ENCODE data around the gene RAP1GAP. TPM values are rescaled to one million over a fixed set of nuclear protein-coding genes. Genes with fewer than 3 reads are reported as not detected.
"Not testable (repeated sequence)": the region's sequence is repeated elsewhere in the genome, so short reads cannot be mapped to it uniquely, and the experiment has no call there.

RAP1GAP gene
- total and polyA plus RNA-seq, 5 donors: 15.3 to 18.7 (median 16.8) TPM

DNA sequence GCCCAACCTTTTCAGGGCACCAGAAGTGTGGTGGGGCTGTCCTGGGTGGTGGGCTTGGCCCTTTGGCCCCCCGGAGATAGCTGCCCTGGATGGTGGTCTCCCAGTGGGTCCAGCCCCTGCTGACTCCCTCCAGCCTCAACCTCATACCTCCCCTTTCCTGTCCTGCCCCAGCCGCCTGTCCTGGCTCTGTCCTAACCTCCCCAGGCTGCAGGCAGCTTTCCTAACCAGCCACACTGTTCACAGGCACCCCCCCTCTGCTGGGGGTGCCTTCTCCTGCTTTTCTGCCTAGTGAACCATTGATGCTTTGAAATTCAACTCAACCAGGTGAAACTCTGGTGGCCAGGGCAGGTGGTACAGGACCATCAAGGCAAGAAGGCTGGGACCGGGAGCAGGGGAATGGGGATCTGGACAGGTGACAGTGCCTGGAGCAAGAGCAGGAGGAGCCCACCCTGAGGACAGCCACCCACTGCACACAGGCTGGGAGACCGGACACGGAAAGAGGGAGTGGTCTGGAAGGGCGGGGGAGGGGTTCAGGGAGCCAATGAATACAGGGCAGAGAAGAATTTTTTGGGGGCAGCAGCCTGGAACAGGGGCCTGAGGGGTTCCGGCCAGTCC lies 35.9 kb downstream of the RAP1GAP start:
- H3K4me1 ChIP-seq (ENCODE audit: control insufficient read depth, insufficient read depth, low read length): no peaks in the 10 kb centered on the region
- ATAC-seq (no peak), DNase-seq (peak in 2 of 3 donors; percentile 6 to 18)
- intact Hi-C loops (cut with DNase I): no loop called here
- 73% methylated on average over 7 of the region's 7 CpGs for WGBS
- H3K9me3 ChIP-seq (ENCODE audit: control insufficient read depth, low read length): no peaks in the 10 kb centered on the region
- H3K27me3 ChIP-seq (ENCODE audit: control insufficient read depth, insufficient read depth): no peaks in the 10 kb centered on the region
- no peak overlapping the region for H3K4me3 ChIP-seq (ENCODE audit: low read length)
- H3K27ac ChIP-seq (ENCODE audit: low read length): no peak overlapping the region

DNA sequence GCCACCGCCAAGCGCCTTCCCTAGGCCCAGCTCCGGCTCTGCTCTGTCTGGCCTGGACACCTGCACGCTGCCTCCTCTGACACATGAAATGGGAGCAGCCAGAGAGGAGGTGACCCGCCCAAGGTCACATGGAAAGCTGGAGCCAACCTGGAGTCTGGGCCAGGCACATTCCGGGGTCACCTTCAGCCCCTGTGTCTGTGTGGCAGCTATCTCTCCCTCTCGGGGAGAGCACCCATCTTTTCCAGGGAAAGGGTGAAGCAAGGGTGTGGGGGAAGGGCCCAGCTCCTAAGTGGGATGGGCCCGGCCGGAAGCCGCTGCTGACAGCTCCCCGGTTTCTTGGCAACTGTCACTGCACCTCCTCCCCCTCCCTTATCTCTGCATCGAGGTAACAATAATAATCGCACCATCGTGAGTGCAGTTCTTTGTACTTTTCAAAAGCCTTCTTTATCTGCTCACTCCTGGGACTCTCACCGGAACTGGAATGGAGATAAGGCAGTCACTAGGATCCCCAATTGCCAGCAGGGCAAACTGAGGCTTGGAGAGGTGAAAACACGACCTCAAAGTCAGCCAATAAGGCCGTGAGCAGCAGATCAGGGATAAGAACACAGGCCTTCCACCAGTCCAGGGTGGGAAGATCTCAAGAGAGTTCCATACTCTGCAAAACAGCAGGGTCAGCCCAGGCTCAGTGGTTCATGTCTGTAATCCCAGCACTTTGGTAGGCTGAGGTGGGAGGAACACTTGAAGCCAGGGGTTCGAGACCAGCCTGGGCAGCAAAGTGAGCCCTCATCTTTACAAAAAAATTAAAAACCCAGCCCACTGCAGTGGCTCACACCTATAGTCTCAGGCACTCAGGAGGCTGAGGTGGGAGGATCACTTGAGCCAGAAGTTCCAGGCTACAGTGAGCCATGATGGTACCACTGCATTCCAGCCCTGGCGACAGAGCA lies 36.9 kb downstream of the RAP1GAP start:
- ATAC-seq: peak; percentile 10 to 35
- 42% methylated on average over 19 of the region's 19 CpGs for WGBS

DNA sequence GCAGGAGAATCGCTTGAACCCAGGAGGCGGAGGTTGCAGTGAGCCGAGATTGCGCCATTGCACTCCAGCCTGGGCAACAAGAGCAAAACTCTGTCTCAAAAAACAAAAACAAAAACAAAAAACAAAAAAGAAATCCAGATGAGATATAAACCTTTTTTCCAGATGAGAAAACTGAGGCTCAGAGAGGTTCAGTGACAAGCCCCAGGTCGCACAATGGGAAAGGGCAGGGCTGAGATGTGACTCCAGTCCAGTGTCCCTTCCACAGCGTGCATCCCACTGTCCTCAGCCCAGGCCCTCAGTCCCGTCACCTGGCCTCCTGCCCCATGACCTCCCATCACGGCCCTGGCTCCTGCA lies 37.6 kb downstream of the RAP1GAP start:
- H3K9me3 ChIP-seq (ENCODE audit: control insufficient read depth, low read length); intact Hi-C loops (cut with DNase I); DNase-seq; H3K27ac ChIP-seq (ENCODE audit: low read length); H3K4me3 ChIP-seq (ENCODE audit: low read length); H3K4me1 ChIP-seq (ENCODE audit: control insufficient read depth, insufficient read depth, low read length); ATAC-seq; H3K27me3 ChIP-seq (ENCODE audit: control insufficient read depth, insufficient read depth): not testable (repeated sequence)
- WGBS: 82% methylated on average over 8 of the region's 8 CpGs

More for the DNA sequence above, 36.9 kb downstream of the RAP1GAP start:
- Histone ChIP-seq H3K9me3 (ENCODE audit: control insufficient read depth, low read length) (no peaks in the 10 kb centered on the region), H3K4me1 (ENCODE audit: control insufficient read depth, insufficient read depth, low read length) (no peaks in the 10 kb centered on the region), H3K27me3 (ENCODE audit: control insufficient read depth, insufficient read depth) (no peaks in the 10 kb centered on the region), H3K27ac (ENCODE audit: low read length) (no peak overlapping the region), H3K4me3 (ENCODE audit: low read length) (no peak overlapping the region)
- intact Hi-C loops (cut with DNase I): no loop called here
- peak in 1 of 3 donors; percentile 50 for DNase-seq

DNA sequence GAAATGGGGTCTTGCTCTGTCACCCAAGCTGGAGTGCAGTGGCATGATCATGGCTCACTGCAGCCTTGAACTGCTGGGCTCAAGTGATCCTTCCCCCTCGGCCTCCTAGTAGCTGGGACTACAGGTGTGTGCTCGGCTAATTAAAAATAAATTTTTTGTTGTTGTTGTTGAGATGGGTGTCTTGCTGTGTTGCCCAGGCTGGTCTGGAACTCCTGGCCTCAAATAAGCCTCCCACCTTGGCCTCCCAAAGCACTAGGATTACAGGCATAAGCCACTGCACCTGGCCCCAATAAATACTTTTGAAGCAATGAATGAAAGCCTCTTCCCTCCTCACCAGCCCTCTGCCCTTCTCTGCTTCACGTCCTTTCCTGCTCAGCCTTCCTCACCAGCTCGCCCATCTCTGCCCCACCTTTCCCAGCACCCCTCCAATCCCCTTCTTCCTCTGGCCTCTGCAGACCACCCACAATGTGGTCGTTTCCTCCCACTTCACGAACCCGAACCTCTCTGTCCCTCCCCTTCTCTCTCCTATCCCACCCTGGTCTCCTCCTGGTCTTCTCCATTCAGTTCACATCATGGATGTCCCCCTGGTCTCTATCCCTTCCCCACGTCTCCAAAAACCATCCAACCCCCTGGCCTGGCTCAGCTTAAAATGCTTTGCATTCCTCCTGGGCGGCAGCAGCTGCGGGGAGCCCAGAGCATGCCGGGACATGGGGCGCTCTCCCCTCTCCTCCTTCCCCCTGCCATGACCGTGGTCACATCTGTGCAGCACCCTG lies 38.4 kb downstream of the RAP1GAP start:
- no peaks in the 10 kb centered on the region for H3K9me3 ChIP-seq (ENCODE audit: control insufficient read depth, low read length)
- no peaks in the 10 kb centered on the region for H3K27me3 ChIP-seq (ENCODE audit: control insufficient read depth, insufficient read depth)
- no peak overlapping the region for H3K4me3 ChIP-seq (ENCODE audit: low read length)
- ATAC-seq: no peak
- no peaks in the 10 kb centered on the region for H3K4me1 ChIP-seq (ENCODE audit: control insufficient read depth, insufficient read depth, low read length)
- peak in 2 of 3 donors; percentile 33 to 34 for DNase-seq
- H3K27ac ChIP-seq (ENCODE audit: low read length): no peak overlapping the region
- intact Hi-C loops (cut with DNase I): no loop called here
- WGBS: 38% methylated on average over 13 of the region's 13 CpGs

DNA sequence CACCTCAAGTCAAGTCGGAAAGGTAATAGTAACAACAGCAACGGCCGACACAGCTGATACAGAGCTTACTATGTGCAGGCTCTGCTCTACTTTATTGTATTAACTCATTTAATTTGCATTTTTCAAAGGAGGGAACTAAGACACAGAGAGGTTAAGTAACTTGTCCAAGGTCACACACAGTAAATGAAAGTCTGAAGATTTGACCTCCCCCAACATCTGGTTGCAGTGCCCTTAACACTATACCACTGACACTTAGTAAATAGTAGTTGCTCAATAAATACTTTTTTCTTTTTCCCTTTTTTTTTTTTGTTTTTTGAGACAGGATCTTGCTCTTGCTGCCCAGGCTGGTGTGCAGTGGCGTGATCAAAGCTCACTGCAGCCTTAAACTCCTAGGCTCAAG lies 39.2 kb downstream of the RAP1GAP start:
- DNase-seq: no peak
- no peaks in the 10 kb centered on the region for H3K9me3 ChIP-seq (ENCODE audit: control insufficient read depth, low read length)
- H3K27me3 ChIP-seq (ENCODE audit: control insufficient read depth, insufficient read depth): no peaks in the 10 kb centered on the region
- H3K4me3 ChIP-seq (ENCODE audit: low read length): no peak overlapping the region
- H3K4me1 ChIP-seq (ENCODE audit: control insufficient read depth, insufficient read depth, low read length): no peaks in the 10 kb centered on the region
- intact Hi-C loops (cut with DNase I): no loop called here
- no peak overlapping the region for H3K27ac ChIP-seq (ENCODE audit: low read length)
- 92% methylated on average over 4 of the region's 4 CpGs for WGBS
- no peak for ATAC-seq

DNA sequence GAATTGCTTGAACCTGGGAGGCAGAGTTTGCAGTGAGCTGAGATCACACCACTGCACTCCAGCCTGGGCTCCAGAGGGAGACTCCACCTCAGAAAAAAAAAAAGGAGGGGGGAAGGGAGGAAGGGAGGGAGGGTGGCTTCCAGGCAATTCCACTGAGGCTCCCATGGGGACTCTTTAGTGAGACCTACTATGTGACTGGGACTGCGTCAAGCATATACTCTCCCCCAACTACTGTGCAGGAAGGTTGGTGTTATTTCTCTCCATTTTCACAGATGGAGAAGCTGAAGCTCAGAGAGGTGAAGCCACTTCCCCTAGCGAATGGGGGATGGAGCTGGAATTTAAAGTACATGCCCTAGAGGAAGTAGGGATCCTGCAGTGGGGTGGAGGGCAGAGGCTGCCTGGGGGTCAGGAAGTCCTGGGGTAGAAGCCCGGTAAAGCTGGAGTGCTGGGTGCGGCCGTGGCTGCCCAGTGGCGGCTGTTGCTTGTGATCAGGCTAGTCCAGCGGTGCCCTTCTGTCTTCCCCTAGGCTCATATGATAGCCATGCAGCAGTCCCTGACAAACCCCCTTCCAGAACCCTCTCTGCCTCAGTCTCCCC lies 40.3 kb downstream of the RAP1GAP start:
- WGBS: 58% methylated on average over 7 of the region's 7 CpGs

DNA sequence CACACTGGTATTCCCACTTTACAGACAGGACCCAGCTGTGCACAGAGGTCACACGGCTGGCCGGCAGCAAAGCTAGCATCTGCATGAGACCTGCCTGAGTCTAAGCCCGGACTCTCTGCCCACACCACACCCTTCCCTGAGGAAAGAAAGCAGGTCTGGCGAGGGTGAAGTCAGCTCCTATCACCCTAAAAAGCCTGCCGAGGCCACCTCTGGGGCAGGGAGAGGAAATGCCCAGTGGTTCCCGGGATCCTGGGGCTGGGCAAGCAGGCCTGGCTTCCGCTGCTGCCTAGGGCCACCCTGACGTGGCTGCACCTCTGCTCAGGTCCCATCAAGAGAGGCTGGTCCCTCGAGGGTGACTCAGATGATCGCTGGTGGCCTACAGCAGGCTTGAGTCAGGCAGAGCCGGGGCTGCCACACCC lies 42.2 kb downstream of the RAP1GAP start:
- H3K27ac ChIP-seq (ENCODE audit: low read length): no peak overlapping the region
- no peak for ATAC-seq
- no peaks in the 10 kb centered on the region for H3K27me3 ChIP-seq (ENCODE audit: control insufficient read depth, insufficient read depth)
- peak in 2 of 3 donors; percentile 23 to 25 for DNase-seq
- WGBS: 87% methylated on average over 11 of the region's 11 CpGs
- no peaks in the 10 kb centered on the region for H3K9me3 ChIP-seq (ENCODE audit: control insufficient read depth, low read length)
- no peak overlapping the region for H3K4me3 ChIP-seq (ENCODE audit: low read length)
- no peaks in the 10 kb centered on the region for H3K4me1 ChIP-seq (ENCODE audit: control insufficient read depth, insufficient read depth, low read length)
- intact Hi-C loops (cut with DNase I): no loop called here

More for the DNA sequence above, 40.3 kb downstream of the RAP1GAP start:
- H3K27me3 ChIP-seq (ENCODE audit: control insufficient read depth, insufficient read depth): no peaks in the 10 kb centered on the region
- no peaks in the 10 kb centered on the region for H3K4me1 ChIP-seq (ENCODE audit: control insufficient read depth, insufficient read depth, low read length)
- ATAC-seq (no peak), DNase-seq (peak in 2 of 3 donors; percentile 27 to 32)
- H3K4me3 ChIP-seq (ENCODE audit: low read length): no peak overlapping the region
- H3K9me3 ChIP-seq (ENCODE audit: control insufficient read depth, low read length): no peaks in the 10 kb centered on the region
- intact Hi-C loops (cut with DNase I): no loop called here
- no peak overlapping the region for H3K27ac ChIP-seq (ENCODE audit: low read length)

DNA sequence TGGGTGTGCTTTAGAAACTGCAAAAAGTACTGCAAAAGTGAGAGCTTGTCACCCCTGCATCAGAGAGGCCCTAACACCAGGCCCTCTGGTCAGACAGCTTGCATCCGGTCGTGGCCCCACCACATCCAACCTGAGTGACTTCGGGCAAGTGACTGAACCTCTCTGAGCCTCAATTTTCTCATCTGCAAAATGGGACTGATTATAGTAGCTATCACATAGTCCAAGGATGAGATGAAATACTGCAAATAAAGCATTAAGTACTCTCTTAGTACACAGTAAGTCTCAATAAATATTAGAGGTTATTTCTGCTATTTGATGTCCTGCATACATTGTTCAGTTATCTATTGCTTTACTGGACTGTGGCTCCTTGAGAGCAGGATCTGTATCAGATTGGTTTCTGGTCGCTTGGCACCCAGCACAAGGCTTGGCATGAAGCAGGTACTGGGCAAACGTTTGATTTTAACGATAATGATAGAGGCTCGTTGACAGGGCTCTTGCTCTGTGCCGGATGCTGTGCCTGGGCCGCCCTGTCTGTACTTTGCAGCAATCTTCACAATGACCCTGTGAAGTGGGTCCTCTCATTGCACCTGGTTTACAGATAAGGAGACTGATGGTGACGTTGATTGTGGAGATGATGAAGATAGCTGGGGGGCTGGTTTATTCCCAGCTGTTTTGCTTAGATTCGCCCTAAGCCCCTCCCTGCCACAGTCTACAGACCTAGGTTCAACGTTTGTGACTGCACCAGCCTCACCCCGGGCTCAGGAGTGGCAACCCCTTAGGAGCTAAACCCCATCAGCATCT lies 43.6 kb downstream of the RAP1GAP start:
- DNase-seq: no peak
- WGBS: 84% methylated on average over 13 of the region's 13 CpGs
- H3K4me3 ChIP-seq (ENCODE audit: low read length): no peak overlapping the region
- H3K27ac ChIP-seq (ENCODE audit: low read length): no peak overlapping the region
- no peaks in the 10 kb centered on the region for H3K27me3 ChIP-seq (ENCODE audit: control insufficient read depth, insufficient read depth)
- no peaks in the 10 kb centered on the region for H3K4me1 ChIP-seq (ENCODE audit: control insufficient read depth, insufficient read depth, low read length)
- intact Hi-C loops (cut with DNase I): no loop called here
- ATAC-seq: no peak
- H3K9me3 ChIP-seq (ENCODE audit: control insufficient read depth, low read length): no peaks in the 10 kb centered on the region

DNA sequence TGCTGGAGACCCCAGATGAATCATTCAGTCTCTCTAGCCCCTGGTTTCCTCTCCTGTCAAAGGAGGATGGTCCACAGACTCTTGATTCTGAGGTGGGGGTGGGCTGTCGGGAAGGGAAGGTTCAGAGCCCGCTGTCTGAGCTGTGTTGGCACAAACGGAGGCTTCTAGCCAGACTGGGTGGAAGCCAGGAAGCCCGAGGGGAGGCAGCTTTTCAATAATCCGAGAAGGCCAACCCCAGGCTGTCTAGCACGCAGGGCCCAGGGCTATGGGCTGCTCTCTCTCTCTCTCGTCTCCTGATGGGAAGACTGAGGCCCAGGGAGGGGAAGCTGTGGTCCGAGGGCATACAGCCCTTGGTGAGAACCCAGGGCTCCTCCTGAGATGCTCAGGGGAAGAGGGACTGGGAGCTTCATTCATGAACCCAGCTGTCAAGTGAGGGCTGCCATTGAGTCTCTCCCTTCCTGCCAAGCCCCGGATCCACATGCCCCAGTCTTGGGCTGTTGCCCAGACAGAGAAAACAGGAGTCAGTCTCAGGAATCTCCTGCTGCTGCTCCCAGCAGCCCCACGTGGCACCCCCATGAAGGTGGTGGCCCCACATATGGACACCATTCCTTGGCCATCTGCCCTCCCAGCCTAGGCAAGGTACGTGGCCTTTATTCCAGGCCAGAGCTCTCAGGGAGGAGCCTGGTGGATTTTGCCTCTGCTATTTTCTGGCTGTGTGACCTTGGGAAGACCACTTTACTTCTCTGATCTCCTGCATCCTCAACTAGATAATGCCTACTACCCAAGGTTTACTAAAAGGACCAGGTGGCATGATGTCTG lies 44.4 kb downstream of the RAP1GAP start:
- no peaks in the 10 kb centered on the region for H3K27me3 ChIP-seq (ENCODE audit: control insufficient read depth, insufficient read depth)
- ATAC-seq: no peak

More for the DNA sequence above, 44.4 kb downstream of the RAP1GAP start:
- peak in 2 of 3 donors; percentile 9 to 40 for DNase-seq
- intact Hi-C loops (cut with DNase I): no loop called here
- no peaks in the 10 kb centered on the region for H3K4me1 ChIP-seq (ENCODE audit: control insufficient read depth, insufficient read depth, low read length)
- WGBS: 61% methylated on average over 11 of the region's 11 CpGs
- no peak overlapping the region for H3K4me3 ChIP-seq (ENCODE audit: low read length)
- H3K9me3 ChIP-seq (ENCODE audit: control insufficient read depth, low read length): no peaks in the 10 kb centered on the region
- no peak overlapping the region for H3K27ac ChIP-seq (ENCODE audit: low read length)
